WTC11 (cell line): ENCODE measurements around the gene SMARCA2.

Experiments
- CTCF ChIP-seq: fragments of 200-600 bp; IDR thresholded peaks from 2 replicates; pipeline ENCODE4 v1.8.0; 2022; ENCODE audit warnings: antibody characterized with exemption
- GABPB1 ChIP-seq: sonication (generic); formaldehyde crosslinking; IDR thresholded peaks from 2 replicates; pipeline ENCODE4 v1.8.1; 2023; ENCODE audit warnings: mild to moderate bottlenecking, missing genetic modification reagents
- GTF2I ChIP-seq: fragments of 250-450 bp; sonication (Bioruptor Pico); conservative IDR thresholded peaks from 2 replicates; pipeline ENCODE4 v1.4.0; 2021; ENCODE audit warnings: mild to moderate bottlenecking
- MAX ChIP-seq: sonication (generic); formaldehyde crosslinking; IDR thresholded peaks from 2 replicates; pipeline ENCODE4 v1.8.0; 2022; ENCODE audit warnings: mild to moderate bottlenecking, missing genetic modification reagents
- NFYB ChIP-seq: sonication (generic); formaldehyde crosslinking; conservative IDR thresholded peaks from 2 replicates; pipeline ENCODE4 v1.8.0; 2022; ENCODE audit warnings: low read depth, missing genetic modification reagents
- NR2C2 ChIP-seq: sonication (generic); formaldehyde crosslinking; IDR thresholded peaks from 2 replicates; pipeline ENCODE4 v1.8.0; 2022; ENCODE audit warnings: mild to moderate bottlenecking, missing genetic modification reagents
- ZNF416 ChIP-seq: fragments of 250-450 bp; sonication (Bioruptor Pico); IDR thresholded peaks from 2 replicates; pipeline ENCODE4 v1.9.0; 2021; ENCODE audit warnings: mild to moderate bottlenecking, inconsistent platforms
- TF ChIP-seq, protein P1 (sequence below): sonication (generic); formaldehyde crosslinking; IDR thresholded peaks from 2 replicates; pipeline ENCODE4 v1.8.1; 2023; ENCODE audit warnings: mild to moderate bottlenecking, missing genetic modification reagents, moderate library complexity
- TF ChIP-seq, protein P2 (sequence below): sonication (generic); formaldehyde crosslinking; conservative IDR thresholded peaks from 2 replicates; pipeline ENCODE4 v1.8.1; 2022; ENCODE audit warnings: mild to moderate bottlenecking, missing genetic modification reagents

DNA sequence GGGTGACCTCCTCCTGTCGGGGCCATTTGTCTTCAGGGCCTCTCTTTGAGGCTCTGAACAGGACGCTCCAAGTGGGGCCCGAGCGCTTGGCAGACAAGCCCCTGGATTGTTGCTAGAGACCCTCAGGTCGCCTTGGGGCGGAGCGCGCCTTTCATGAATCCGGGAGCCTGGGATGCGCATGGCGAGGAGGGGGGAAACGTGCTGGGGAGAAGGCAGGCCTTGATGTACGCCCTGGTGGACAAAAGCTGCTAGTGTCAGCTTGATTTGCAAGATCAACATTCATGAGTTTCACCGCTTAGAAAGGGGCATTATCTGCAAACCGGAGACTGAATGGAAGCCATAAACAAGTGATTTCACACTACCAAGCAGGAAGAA is 226.3 kb downstream of the SMARCA2 start:
- peak; percentile 42 for TF ChIP-seq CTCF
- TF ChIP-seq GTF2I (CRISPR knock-in tag), result no peak
- TF ChIP-seq, protein P1, sequence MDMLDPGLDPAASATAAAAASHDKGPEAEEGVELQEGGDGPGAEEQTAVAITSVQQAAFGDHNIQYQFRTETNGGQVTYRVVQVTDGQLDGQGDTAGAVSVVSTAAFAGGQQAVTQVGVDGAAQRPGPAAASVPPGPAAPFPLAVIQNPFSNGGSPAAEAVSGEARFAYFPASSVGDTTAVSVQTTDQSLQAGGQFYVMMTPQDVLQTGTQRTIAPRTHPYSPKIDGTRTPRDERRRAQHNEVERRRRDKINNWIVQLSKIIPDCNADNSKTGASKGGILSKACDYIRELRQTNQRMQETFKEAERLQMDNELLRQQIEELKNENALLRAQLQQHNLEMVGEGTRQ (CRISPR knock-in tag), result no peak
- TF ChIP-seq NFYB (CRISPR knock-in tag), result no peak
- TF ChIP-seq ZNF416 (CRISPR knock-in tag), result no peak
- TF ChIP-seq GABPB1 (CRISPR knock-in tag), result no peak
- TF ChIP-seq NR2C2 (CRISPR knock-in tag), result 0 out of 2 replicates have a peak, but pooled peaks have one; percentile 3
- TF ChIP-seq, protein P2, sequence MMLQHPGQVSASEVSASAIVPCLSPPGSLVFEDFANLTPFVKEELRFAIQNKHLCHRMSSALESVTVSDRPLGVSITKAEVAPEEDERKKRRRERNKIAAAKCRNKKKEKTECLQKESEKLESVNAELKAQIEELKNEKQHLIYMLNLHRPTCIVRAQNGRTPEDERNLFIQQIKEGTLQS, result no peak
- peak; percentile 67; the same call in 1 of the 2 replicates for TF ChIP-seq MAX (CRISPR knock-in tag)
